Erythroblast (primary cell): ENCODE results near the gene VIT.

ENCODE experiments used
- GATA1 ChIP-seq: IDR thresholded peaks from 2 replicates; pipeline ENCODE4 v1.6.1; 2011; ENCODE audit warnings: low read depth, mild to moderate bottlenecking, control low read depth, low read length, moderate library complexity
- POLR2A ChIP-seq: IDR thresholded peaks from 2 replicates; pipeline ENCODE4 v1.6.1; 2011; ENCODE audit warnings: mild to moderate bottlenecking, low read length

- TF ChIP-seq POLR2A (no peak), GATA1 (no peak)
Measured at GRCh38 chr2:36727550-36727949, 31.0 kb downstream of the VIT start.
